ENCODE results near the gene PTP4A2. TPM values are rescaled to one million over a fixed set of nuclear protein-coding genes. Genes with fewer than 3 reads are reported as not detected.
A peak's percentile ranks its signal among the peaks of the same experiment; 100 is the strongest.
"Not testable (repeated sequence)": the region's sequence is repeated elsewhere in the genome, so short reads cannot be mapped to it uniquely, and the experiment has no call there.

The PTP4A2 gene
- total RNA-seq, 2 experiments from 2014 or later: 342 to 357 TPM

DNA sequence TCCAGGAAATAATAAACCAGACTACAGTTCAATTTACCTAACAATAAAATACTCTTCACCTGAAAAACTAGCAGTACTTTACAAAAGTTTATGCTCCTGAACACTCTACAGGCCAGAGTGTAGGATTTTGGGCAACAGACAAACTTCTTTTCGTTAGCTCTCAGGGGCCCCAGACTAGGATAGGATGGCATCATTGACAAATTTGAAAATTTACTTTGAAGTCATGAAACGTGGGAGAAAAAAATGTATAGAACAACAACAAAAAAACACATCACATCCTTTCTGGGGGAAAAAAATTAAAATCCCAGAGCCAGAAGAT, 1.2 kb downstream of the PTP4A2 start:
- H3K4me3 Mint-ChIP-seq: peak overlapping the region; percentile 91
- H3K27ac Mint-ChIP-seq: peak overlapping the region; percentile 98
- H3K36me3 Mint-ChIP-seq: peaks cover 32% of the 10 kb centered on the region
- no peaks in the 10 kb centered on the region for H3K9me3 Mint-ChIP-seq
- DNase-seq: no peak
- H3K4me1 Mint-ChIP-seq: peaks cover 68% of the 10 kb centered on the region
- H3K27me3 Mint-ChIP-seq: no peaks in the 10 kb centered on the region

GRCh38 chr1:31936278-31936980, 1.7 kb downstream of the PTP4A2 start:
- DNase-seq: no peak
- Mint-ChIP-seq H3K27ac (peak overlapping the region; percentile 98), H3K4me3 (peak overlapping the region; percentile 91), H3K36me3 (peaks cover 33% of the 10 kb centered on the region), H3K27me3 (no peaks in the 10 kb centered on the region), H3K9me3 (no peaks in the 10 kb centered on the region), H3K4me1 (peaks cover 73% of the 10 kb centered on the region)

DNA sequence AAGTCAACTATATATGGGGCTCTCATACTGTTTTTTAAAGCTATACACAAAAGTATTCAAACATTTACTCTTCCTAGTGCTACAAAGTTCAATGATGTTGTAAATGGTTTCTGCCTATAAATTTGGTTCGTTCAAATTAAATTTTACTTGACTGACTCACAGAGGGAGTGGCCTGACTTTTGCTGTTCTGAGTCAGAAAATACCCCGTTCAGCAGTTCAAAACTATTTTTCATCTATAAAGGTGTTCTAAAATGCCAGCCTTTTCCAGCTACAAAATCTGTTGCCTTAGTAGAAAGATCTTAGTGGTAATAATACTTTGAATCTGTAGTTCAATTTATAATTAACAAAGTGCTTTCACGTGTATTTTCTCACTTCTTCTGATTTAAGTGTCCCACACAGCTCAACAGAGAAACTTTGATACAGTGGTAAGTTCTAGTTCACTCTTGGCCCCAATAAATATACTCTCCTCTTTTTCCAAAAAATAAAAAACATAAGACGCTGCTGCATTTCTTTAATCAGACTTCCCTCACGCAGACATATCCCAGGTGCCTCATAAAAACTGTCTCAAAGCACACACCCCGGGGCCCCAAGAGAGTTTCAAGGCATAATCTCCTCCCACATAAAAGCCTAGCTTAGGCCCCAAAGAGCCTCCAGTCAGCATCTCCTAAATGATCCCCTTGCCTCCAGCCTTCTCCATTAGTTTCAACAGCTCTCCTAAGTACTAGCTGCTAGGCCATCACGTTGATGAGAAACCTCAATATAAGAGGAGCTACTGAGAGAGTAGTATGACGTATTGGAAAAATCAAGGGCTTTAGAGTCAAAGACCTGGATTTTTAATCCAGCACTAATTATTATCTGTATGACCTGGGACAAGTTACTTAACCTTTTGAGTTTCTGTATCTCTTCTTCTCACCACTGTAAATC, 3.2 kb downstream of the PTP4A2 start:
- no peaks in the 10 kb centered on the region for H3K9me3 Mint-ChIP-seq
- H3K27me3 Mint-ChIP-seq: no peaks in the 10 kb centered on the region
- H3K4me1 Mint-ChIP-seq: peaks cover 76% of the 10 kb centered on the region
- no peak for DNase-seq
- H3K27ac Mint-ChIP-seq: peak overlapping the region; percentile 98
- H3K36me3 Mint-ChIP-seq: peaks cover 45% of the 10 kb centered on the region
- peak overlapping the region; percentile 91 for H3K4me3 Mint-ChIP-seq

GRCh38 chr1:31932491-31933316, 5.5 kb downstream of the PTP4A2 start:
- H3K27me3 Mint-ChIP-seq: no peaks in the 10 kb centered on the region
- H3K27ac Mint-ChIP-seq: peak overlapping the region; percentile 98
- peaks cover 54% of the 10 kb centered on the region for H3K36me3 Mint-ChIP-seq
- H3K9me3 Mint-ChIP-seq: no peaks in the 10 kb centered on the region
- H3K4me1 Mint-ChIP-seq: peaks cover 79% of the 10 kb centered on the region
- H3K4me3 Mint-ChIP-seq: peak overlapping the region; percentile 74
- no peak for DNase-seq

DNA sequence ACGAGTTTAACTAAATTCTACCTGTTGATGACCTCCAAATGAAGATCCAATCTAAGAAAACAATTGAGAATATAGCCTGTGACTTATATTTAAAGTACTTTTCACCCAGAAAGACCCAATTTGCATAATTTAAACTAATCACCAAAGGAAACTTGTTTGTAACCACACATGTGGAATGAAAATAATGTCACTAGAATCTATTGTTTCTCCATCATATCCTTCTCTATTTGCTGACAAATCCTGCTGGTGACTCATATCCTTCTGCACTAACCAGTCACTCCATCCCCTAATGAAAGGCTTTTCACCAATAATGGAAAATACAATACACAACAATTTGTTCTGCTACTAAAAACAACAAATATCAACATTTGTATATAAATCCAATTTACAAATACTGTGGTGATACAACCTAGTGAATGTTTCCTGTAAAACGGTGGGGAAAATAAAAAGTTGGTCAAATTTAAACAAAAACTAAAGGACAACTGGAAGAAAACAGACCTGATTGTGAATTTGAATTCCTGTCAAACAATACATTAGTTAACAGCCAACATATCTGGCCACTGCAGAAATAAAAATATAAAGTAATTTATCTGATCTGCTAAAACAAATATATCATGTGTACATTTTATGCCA, 6.5 kb downstream of the PTP4A2 start:
- no peaks in the 10 kb centered on the region for H3K9me3 Mint-ChIP-seq
- peak overlapping the region; percentile 98 for H3K27ac Mint-ChIP-seq
- peaks cover 51% of the 10 kb centered on the region for H3K36me3 Mint-ChIP-seq
- peak overlapping the region; percentile 67 for H3K4me3 Mint-ChIP-seq
- H3K4me1 Mint-ChIP-seq: peaks cover 88% of the 10 kb centered on the region
- no peak for DNase-seq
- H3K27me3 Mint-ChIP-seq: no peaks in the 10 kb centered on the region

DNA sequence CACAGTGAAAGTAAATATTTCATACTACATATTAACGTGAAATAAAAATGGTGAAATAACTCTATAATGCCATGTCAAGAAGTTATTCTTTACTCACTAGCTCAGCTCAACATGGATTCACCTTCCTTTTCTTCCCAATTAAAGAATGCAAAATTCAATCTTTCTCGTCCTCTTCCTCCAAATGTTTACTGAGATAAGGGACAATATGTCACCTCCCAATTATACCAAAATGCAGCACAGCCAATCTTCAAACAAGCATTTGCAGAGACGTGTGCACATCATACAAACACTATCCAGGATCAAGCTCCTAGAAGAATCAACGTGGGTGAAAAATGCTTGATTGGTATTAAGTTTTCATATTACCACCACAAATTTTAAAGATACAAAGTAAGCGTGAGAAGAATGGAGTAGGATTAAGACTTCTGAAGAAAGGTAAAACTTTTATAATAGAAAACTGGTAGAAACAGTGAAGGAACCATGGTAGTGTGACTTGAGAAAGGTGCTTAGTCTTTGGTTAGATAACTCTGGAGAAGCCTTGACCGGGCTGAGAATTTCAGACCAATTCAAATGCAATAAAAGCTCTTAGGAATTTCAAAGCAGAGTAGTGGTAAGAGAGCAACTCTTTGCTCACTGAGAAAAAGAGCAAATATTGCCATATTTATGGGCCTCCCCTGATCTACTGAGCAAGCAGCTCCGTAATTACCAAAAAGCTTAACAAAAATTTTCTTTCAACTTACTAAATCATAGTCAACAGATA, 7.2 kb downstream of the PTP4A2 start:
- peak overlapping the region; percentile 67 for H3K4me3 Mint-ChIP-seq

GRCh38 chr1:31927661-31927980, 10.5 kb downstream of the PTP4A2 start:
- peaks cover 82% of the 10 kb centered on the region for H3K4me1 Mint-ChIP-seq
- peaks cover 51% of the 10 kb centered on the region for H3K36me3 Mint-ChIP-seq
- no peaks in the 10 kb centered on the region for H3K27me3 Mint-ChIP-seq
- peak overlapping the region; percentile 86 for H3K27ac Mint-ChIP-seq
- no peaks in the 10 kb centered on the region for H3K9me3 Mint-ChIP-seq
- H3K4me3 Mint-ChIP-seq: peak overlapping the region; percentile 49
- DNase-seq: no peak

More for the DNA sequence above, 7.2 kb downstream of the PTP4A2 start:
- Mint-ChIP-seq H3K4me1 (peaks cover 88% of the 10 kb centered on the region), H3K27ac (peak overlapping the region; percentile 98), H3K9me3 (no peaks in the 10 kb centered on the region), H3K27me3 (no peaks in the 10 kb centered on the region), H3K36me3 (peaks cover 48% of the 10 kb centered on the region)
- no peak for DNase-seq

- Mint-ChIP-seq H3K4me3 (peak overlapping the region; percentile 49), H3K27ac (peak overlapping the region; percentile 86), H3K9me3 (no peaks in the 10 kb centered on the region), H3K27me3 (no peaks in the 10 kb centered on the region), H3K4me1 (peaks cover 82% of the 10 kb centered on the region), H3K36me3 (peaks cover 51% of the 10 kb centered on the region)
- no peak for DNase-seq
Measured at GRCh38 chr1:31926853-31927660, 11.1 kb downstream of the PTP4A2 start.

- Mint-ChIP-seq H3K4me3 (peak overlapping the region; percentile 49), H3K36me3 (peaks cover 53% of the 10 kb centered on the region), H3K4me1 (peaks cover 81% of the 10 kb centered on the region), H3K27me3 (no peaks in the 10 kb centered on the region), H3K9me3 (no peaks in the 10 kb centered on the region), H3K27ac (peak overlapping the region; percentile 86)
- DNase-seq: no peak
Measured at GRCh38 chr1:31926252-31926651, 11.9 kb downstream of the PTP4A2 start.

GRCh38 chr1:31925824-31926223, 12.3 kb downstream of the PTP4A2 start:
- DNase-seq, H3K27me3 Mint-ChIP-seq, H3K9me3 Mint-ChIP-seq: not testable (repeated sequence)
- Mint-ChIP-seq H3K4me1 (peaks cover 81% of the 10 kb centered on the region), H3K36me3 (peaks cover 55% of the 10 kb centered on the region), H3K4me3 (peak overlapping the region; percentile 64), H3K27ac (peak overlapping the region; percentile 86)

DNA sequence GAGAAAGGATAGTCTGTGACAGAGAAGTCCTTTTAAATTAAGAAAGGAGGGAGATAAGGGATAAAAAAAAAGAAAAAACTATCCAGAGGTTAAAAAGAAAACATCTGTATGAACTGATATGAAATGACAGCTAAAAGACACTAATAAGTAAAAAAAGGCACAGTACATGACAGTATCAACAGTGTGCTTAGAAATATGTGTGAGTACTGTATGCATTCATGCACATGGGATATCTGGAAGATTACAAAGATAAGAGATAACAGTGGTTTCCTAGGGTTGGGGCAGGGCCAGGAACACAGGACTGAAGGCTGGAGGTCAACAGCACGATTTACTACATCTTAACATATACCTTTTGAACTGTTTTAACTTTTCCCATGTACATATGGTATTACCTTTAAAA, 13.3 kb downstream of the PTP4A2 start:
- DNase-seq: no peak
- Mint-ChIP-seq H3K4me1 (peaks cover 75% of the 10 kb centered on the region), H3K27ac (peak overlapping the region; percentile 83), H3K27me3 (no peaks in the 10 kb centered on the region), H3K36me3 (peaks cover 50% of the 10 kb centered on the region), H3K9me3 (peaks cover 3% of the 10 kb centered on the region), H3K4me3 (no peak overlapping the region)

DNA sequence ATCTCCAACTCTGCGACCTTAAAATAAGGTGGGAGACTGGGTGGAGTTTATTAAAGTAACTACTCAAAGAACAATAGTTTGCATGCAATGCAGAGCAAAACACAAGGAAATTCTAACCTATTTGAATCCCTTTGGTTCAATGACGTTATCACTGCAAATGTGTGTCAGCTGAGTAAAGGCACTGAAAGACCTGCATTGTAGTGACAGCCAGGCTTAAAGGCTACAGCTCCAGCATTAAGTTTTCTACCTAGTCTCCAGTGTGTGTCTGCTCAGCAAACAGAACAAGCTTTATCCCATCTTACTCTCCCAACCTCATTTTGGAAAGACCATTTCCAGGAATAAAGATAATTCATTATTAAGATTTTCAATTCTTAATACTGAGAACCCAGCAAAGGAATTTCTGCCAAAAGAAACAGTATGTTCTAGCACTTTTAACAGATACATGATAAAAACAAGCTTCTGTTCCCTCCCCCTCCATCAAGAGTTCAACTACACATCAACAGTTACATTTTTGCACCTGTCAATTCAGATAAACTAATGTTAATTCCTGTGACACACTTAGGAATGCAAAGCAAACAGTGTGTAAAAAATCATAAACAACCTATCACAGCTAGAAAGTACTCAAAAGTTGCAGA, 14.2 kb downstream of the PTP4A2 start:
- DNase-seq: no peak
- Mint-ChIP-seq H3K9me3 (peaks cover 3% of the 10 kb centered on the region), H3K27ac (peak overlapping the region; percentile 73), H3K27me3 (no peaks in the 10 kb centered on the region), H3K36me3 (peaks cover 53% of the 10 kb centered on the region), H3K4me3 (no peak overlapping the region), H3K4me1 (peaks cover 75% of the 10 kb centered on the region)

DNA sequence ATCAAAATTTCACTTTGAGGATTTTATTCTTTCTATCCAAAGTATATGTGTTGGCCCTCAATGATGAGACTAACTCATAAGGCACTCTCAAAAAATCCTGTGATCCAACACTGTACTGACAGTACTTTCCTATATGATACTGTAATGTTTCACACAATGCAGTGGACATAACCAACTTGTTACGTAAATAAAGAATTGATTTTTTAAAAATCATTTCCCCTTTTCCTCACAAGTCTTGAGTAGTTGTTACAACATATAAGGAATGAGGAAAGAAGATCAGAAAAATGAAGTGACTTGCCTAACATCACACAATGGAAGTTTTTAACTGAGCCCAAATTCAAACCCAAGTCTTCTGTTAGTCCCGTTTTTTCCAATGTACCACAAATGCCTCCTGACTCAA, 17.2 kb downstream of the PTP4A2 start:
- Mint-ChIP-seq H3K4me3 (no peak overlapping the region), H3K36me3 (peaks cover 49% of the 10 kb centered on the region), H3K27ac (peak overlapping the region; percentile 62), H3K4me1 (peaks cover 59% of the 10 kb centered on the region), H3K9me3 (peaks cover 3% of the 10 kb centered on the region), H3K27me3 (no peaks in the 10 kb centered on the region)
- DNase-seq: no peak

Data from activated naive CD8-positive, alpha-beta T cell treated with anti-CD3 and anti-CD28 coated beads for 36 hours (primary cell).